ENCODE data around the gene TRIM41. TPM values are rescaled to one million over a fixed set of nuclear protein-coding genes. Genes with fewer than 3 reads are reported as not detected.

Gene TRIM41
- total RNA-seq, 1 donor from 2014 or later: 20.9 TPM

GRCh38 chr5:181236954-181237641, 14.0 kb downstream of the TRIM41 start:
- DNase-seq (ENCODE audit: missing footprints) (no peak), ATAC-seq (no peak)
- intact Hi-C loops (cut with DNase I): no loop called here

GRCh38 chr5:181237729-181238385, 14.8 kb downstream of the TRIM41 start:
- no peak for ATAC-seq
- no peak for DNase-seq (ENCODE audit: missing footprints)
- intact Hi-C loops (cut with DNase I): no loop called here

DNA sequence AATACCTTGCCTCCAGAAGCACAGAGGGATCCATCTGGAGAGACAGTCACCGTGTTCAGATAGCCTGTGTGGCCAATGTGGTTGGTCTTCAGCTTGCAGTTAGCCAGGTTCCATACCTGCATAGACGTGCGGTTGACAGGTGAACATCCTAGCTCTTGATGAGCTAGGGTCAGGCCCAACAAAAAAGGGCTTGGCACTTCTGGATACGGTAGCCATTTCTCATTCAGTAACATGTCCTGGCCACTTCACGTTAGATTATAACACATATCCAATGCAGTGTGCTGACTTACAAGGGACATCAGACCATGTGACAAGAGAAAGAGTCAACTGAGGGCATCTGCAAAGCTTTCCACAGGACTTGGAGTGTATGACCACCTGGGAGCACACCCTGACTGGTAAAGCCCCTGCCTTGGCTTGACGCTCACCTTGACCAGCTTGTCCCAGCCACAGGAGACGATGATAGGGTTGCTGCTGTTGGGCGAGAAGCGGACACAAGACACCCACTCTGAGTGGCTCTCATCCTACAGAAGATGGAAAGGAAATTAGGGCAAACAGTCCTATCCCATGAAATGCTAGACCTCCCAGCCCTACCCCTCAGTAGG, 16.1 kb downstream of the TRIM41 start:
- ATAC-seq: no peak
- no peak for DNase-seq (ENCODE audit: missing footprints)
- intact Hi-C loops (cut with DNase I): no loop called here

DNA sequence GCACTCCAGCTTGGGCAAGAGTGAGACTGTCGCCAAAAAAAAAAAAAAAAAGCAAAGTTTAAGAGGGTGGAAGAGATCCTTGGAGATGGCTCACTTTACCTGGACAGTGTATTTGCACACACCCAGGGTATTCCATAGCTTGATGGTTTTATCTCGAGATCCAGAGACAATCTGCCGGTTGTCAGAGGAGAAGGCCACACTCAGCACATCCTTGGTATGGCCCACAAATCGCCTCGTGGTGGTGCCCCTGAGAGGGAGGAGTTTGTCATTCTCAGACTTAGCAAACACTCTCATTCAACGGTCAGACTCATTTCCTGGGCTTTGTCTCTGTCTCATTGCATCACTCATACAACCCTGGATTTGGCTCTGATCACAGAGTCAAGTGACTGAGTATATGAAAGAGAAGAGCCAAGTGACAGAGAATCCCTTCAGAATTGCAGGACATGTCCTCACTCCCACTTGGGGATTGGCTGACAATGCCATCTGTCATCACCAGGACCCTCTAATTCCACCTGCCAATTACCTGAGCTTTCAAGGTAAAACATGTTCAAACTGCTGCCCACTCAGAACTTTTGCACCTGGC, 18.4 kb downstream of the TRIM41 start:
- DNase-seq (ENCODE audit: missing footprints) (no peak), ATAC-seq (no peak)
- intact Hi-C loops (cut with DNase I): no loop called here

GRCh38 chr5:181242031-181242451, 19.0 kb downstream of the TRIM41 start:
- DNase-seq (ENCODE audit: missing footprints) (no peak), ATAC-seq (no peak)
- intact Hi-C loops (cut with DNase I): no loop called here

DNA sequence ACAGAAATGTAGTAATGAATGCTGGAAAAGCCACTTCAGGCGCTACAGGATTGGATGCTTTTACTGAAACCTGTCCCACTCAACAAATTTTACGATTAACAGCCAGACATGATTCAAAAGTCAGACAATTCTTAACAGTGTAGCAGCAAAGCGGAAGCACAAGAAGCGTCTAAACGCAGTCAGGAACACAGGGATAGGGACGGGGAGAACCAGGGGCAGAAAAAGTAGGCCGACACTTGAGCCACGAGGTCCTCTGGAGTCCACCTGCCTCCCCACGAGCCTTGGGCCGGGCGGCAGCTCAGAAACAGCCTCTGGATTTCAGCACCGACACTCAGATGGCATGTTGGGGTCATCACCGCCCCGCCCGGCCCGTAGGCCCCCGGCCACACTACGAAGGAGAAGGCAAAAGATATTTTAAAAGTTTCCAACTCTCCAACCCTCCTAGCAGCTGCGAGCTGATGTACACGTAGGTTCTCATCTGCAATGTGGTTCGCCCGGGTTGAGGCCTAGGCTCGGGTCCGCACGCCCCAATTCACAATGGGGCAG, 20.0 kb downstream of the TRIM41 start:
- DNase-seq (ENCODE audit: missing footprints) (no peak), ATAC-seq (no peak)
- intact Hi-C loops (cut with DNase I): no loop called here

- DNase-seq (ENCODE audit: missing footprints) (peak; percentile 92), ATAC-seq (peak; percentile 78)
- intact Hi-C loops (cut with DNase I): loop anchor here (1.0 kb wide), 2 partner anchors 20 to 52 kb away; partner anchors contain the start of gene TRIM41
These were observed 20.7 kb downstream of the TRIM41 start, which contains the start of gene RACK1 for GRCh38 chr5:181243564-181244343. Gene RACK1 (minus strand): TSS chr5:181243906. CDS start chr5:181243800, 106 bp downstream.

GRCh38 chr5:181245427-181246275, 22.6 kb downstream of the TRIM41 start:
- no peak for DNase-seq (ENCODE audit: missing footprints)
- ATAC-seq: no peak
- intact Hi-C loops (cut with DNase I): loop anchor here (1.0 kb wide), 1 partner anchor 16 kb away; the partner anchor contains the start of gene TRIM52

- peak; percentile 94 for DNase-seq (ENCODE audit: missing footprints)
- intact Hi-C loops (cut with DNase I): loop anchor here (1.0 kb wide), 1 partner anchor 15 kb away; the partner anchor contains the start of gene TRIM52
- peak; percentile 89 for ATAC-seq
These were observed 23.4 kb downstream of the TRIM41 start for GRCh38 chr5:181246276-181247049.

GRCh38 chr5:181248277-181248676, 25.2 kb downstream of the TRIM41 start:
- DNase-seq (ENCODE audit: missing footprints) (no peak), ATAC-seq (no peak)
- intact Hi-C loops (cut with DNase I): no loop called here

- no peak for ATAC-seq
- intact Hi-C loops (cut with DNase I): no loop called here
- no peak for DNase-seq (ENCODE audit: missing footprints)
These were observed 32.2 kb downstream of the TRIM41 start for GRCh38 chr5:181255276-181255675.

GRCh38 chr5:181255836-181256578, 32.9 kb downstream of the TRIM41 start:
- no peak for DNase-seq (ENCODE audit: missing footprints)
- intact Hi-C loops (cut with DNase I): no loop called here
- no peak for ATAC-seq

DNA sequence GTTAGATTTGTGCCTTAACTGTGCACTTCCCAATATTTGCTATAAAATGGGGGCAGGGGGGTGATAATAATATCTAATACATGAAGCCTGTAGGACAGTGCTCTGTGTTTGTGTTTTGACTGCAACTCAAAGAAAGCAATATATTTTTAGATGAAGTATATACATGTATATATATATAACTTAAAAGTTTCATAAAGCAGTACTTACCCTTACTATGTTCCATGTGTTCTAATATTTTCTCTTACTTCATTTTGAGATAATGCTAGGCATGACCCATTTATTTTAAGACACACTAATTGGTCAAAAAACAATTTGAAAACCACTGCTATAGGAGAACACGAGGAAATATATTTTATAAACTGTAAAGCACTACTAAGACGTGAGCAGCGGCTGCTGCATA, 35.5 kb downstream of the TRIM41 start:
- no peak for ATAC-seq
- DNase-seq (ENCODE audit: missing footprints): no peak
- intact Hi-C loops (cut with DNase I): no loop called here

GRCh38 chr5:181259283-181259682, 36.2 kb downstream of the TRIM41 start:
- ATAC-seq (no peak), DNase-seq (ENCODE audit: missing footprints) (no peak)

DNA sequence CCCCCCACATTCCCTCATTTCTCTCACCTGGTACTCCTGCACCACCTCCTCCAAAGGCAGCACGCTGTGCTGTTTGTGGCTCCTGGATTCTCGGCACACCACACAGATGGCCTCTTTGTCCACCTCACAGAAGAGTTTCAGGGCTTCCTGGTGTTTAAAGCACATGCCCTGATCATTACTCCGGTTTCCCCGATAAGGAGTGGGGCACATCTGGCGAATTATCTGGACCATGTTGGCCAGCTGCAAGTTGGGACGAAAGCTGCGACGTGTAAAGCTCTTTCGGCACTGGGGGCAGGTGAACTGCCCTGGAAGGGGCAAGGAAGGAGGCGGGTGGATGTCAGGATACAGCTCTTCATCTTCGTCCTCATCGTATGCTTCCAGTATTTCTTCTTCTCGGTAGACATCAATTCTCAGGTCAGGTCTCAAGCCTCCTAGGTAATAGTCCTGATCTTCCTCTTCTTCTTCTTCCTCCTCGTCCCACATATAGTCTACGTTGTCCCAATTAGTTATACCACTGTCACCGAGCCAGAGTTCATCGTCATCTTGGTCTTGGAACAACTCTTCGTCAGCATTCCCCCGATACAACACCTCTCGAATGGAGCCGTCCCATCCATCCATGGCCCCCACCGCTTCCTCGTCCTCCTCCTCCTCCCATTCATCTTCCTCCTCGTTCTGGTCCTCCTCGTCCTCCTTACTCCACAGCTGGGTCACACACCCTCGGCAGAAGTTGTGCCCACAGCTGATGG, 37.1 kb downstream of the TRIM41 start:
- no peak for ATAC-seq
- intact Hi-C loops (cut with DNase I): loop anchor here (2.0 kb wide), 1 partner anchor 71 kb away; no protein-coding TSS in a partner anchor
- no peak for DNase-seq (ENCODE audit: missing footprints)

More at GRCh38 chr5:181259283-181259682, 36.2 kb downstream of the TRIM41 start:
- intact Hi-C loops (cut with DNase I): no loop called here

Data from Right ventricle myocardium inferior (tissue), 1 donor.